ENCODE data around the gene CYP39A1. TPM values are rescaled to one million over a fixed set of nuclear protein-coding genes. Genes with fewer than 3 reads are reported as not detected.

The CYP39A1 gene
- total RNA-seq, 1 donor from 2014 or later = 5.4 TPM

GRCh38 chr6:46586906-46587305 is 65.7 kb downstream of the CYP39A1 start:
- TF ChIP-seq POLR2AphosphoS5 (IDR thresholded peaks at IDR 0.05; ENCODE audit: insufficient read depth in 1 of 2, low read depth in 1 of 2) = no peak
- TF ChIP-seq POLR2A (IDR thresholded peaks at IDR 0.05) = no peak
- no peak for TF ChIP-seq CTCF (IDR thresholded peaks at IDR 0.05)
- Histone ChIP-seq H3K4me1 (peaks cover 15% of the 10 kb centered on the region), H3K27ac (peak overlapping the region; percentile 10), H3K4me3 (no peak overlapping the region), H3K27me3 (no peaks in the 10 kb centered on the region), H3K36me3 (no peaks in the 10 kb centered on the region), H3K9me3 (no peaks in the 10 kb centered on the region)
- no peak for DNase-seq (ENCODE audit: extremely low spot score in 2 of 2)
- intact Hi-C loops (cut with DNase I) = no loop called here

- no peak overlapping the region for H3K4me3 ChIP-seq
- H3K4me1 ChIP-seq = peaks cover 15% of the 10 kb centered on the region
- no peaks in the 10 kb centered on the region for H3K36me3 ChIP-seq
- DNase-seq (ENCODE audit: extremely low spot score in 2 of 2) = no peak
- no peaks in the 10 kb centered on the region for H3K9me3 ChIP-seq
- H3K27me3 ChIP-seq = no peaks in the 10 kb centered on the region
- intact Hi-C loops (cut with DNase I) = no loop called here
- no peak overlapping the region for H3K27ac ChIP-seq
- no peak for TF ChIP-seq POLR2AphosphoS5 (IDR thresholded peaks at IDR 0.05; ENCODE audit: insufficient read depth in 1 of 2, low read depth in 1 of 2)
- no peak for TF ChIP-seq CTCF (IDR thresholded peaks at IDR 0.05)
- TF ChIP-seq POLR2A (IDR thresholded peaks at IDR 0.05) = no peak
Measured at GRCh38 chr6:46584586-46584985, 68.0 kb downstream of the CYP39A1 start.

- no peak overlapping the region for H3K4me3 ChIP-seq
- DNase-seq (ENCODE audit: extremely low spot score in 2 of 2) = no peak
- H3K27ac ChIP-seq = no peak overlapping the region
- intact Hi-C loops (cut with DNase I) = no loop called here
- no peaks in the 10 kb centered on the region for H3K27me3 ChIP-seq
- no peaks in the 10 kb centered on the region for H3K36me3 ChIP-seq
- TF ChIP-seq POLR2AphosphoS5 (IDR thresholded peaks at IDR 0.05; ENCODE audit: insufficient read depth in 1 of 2, low read depth in 1 of 2) (no peak), CTCF (IDR thresholded peaks at IDR 0.05) (no peak)
- no peaks in the 10 kb centered on the region for H3K9me3 ChIP-seq
- H3K4me1 ChIP-seq = peaks cover 15% of the 10 kb centered on the region
Measured at GRCh38 chr6:46583721-46584120, 68.9 kb downstream of the CYP39A1 start.

- DNase-seq (ENCODE audit: extremely low spot score in 2 of 2) = no peak
- Histone ChIP-seq H3K27me3 (no peaks in the 10 kb centered on the region), H3K27ac (no peak overlapping the region), H3K9me3 (no peaks in the 10 kb centered on the region), H3K36me3 (no peaks in the 10 kb centered on the region), H3K4me3 (no peak overlapping the region), H3K4me1 (peaks cover 15% of the 10 kb centered on the region)
- TF ChIP-seq POLR2AphosphoS5 (IDR thresholded peaks at IDR 0.05; ENCODE audit: insufficient read depth in 1 of 2, low read depth in 1 of 2) = no peak
- TF ChIP-seq CTCF (IDR thresholded peaks at IDR 0.05) = no peak
- TF ChIP-seq POLR2A (IDR thresholded peaks at IDR 0.05) = no peak
- intact Hi-C loops (cut with DNase I) = no loop called here
Measured at GRCh38 chr6:46583081-46583480, 69.5 kb downstream of the CYP39A1 start.

GRCh38 chr6:46581459-46582177 is 71.0 kb downstream of the CYP39A1 start:
- TF ChIP-seq POLR2A (IDR thresholded peaks at IDR 0.05) = no peak
- no peak for TF ChIP-seq CTCF (IDR thresholded peaks at IDR 0.05)
- TF ChIP-seq POLR2AphosphoS5 (IDR thresholded peaks at IDR 0.05; ENCODE audit: insufficient read depth in 1 of 2, low read depth in 1 of 2) = no peak
- no peaks in the 10 kb centered on the region for H3K36me3 ChIP-seq
- peaks cover 15% of the 10 kb centered on the region for H3K4me1 ChIP-seq
- no peaks in the 10 kb centered on the region for H3K9me3 ChIP-seq
- DNase-seq (ENCODE audit: extremely low spot score in 2 of 2) = no peak
- no peaks in the 10 kb centered on the region for H3K27me3 ChIP-seq
- H3K4me3 ChIP-seq = no peak overlapping the region
- intact Hi-C loops (cut with DNase I) = no loop called here
- no peak overlapping the region for H3K27ac ChIP-seq

Measured in vagina (tissue), 2 donors.